ENCODE measurements around the gene PEAK3. TPM values are rescaled to one million over a fixed set of nuclear protein-coding genes. Genes with fewer than 3 reads are reported as not detected.
A peak's percentile ranks its signal among the peaks of the same experiment; 100 is the strongest.

The PEAK3 gene
- total RNA-seq, 1 donor from 2014 or later: 4.7 TPM

- intact Hi-C loops (cut with DNase I): no loop called here
These were observed 50.3 kb downstream of the PEAK3 start for GRCh38 chr19:2231621-2232221.

GRCh38 chr19:2230807-2231533 is 51.0 kb downstream of the PEAK3 start:
- H3K27ac ChIP-seq: no peak overlapping the region
- peaks cover 0 to 5% of the 10 kb centered on the region in 2 donors for H3K4me1 ChIP-seq
- H3K9me3 ChIP-seq: no peaks in the 10 kb centered on the region
- no peaks in the 10 kb centered on the region for H3K27me3 ChIP-seq
- DNase-seq (ENCODE audit: low spot score in 2 of 2): no peak
- no peak for TF ChIP-seq CTCF (IDR thresholded peaks at IDR 0.05)
- peaks cover 32 to 64% of the 10 kb centered on the region in 2 donors for H3K36me3 ChIP-seq
- H3K4me3 ChIP-seq: no peak overlapping the region
- intact Hi-C loops (cut with DNase I): no loop called here

More at GRCh38 chr19:2231621-2232221, 50.3 kb downstream of the PEAK3 start:
- H3K36me3 ChIP-seq: peaks cover 24 to 57% of the 10 kb centered on the region in 2 donors
- H3K9me3 ChIP-seq: no peaks in the 10 kb centered on the region
- H3K4me3 ChIP-seq: no peak overlapping the region
- TF ChIP-seq CTCF (IDR thresholded peaks at IDR 0.05): no peak
- peaks cover 0 to 5% of the 10 kb centered on the region in 2 donors for H3K4me1 ChIP-seq
- DNase-seq (ENCODE audit: low spot score in 2 of 2): no peak
- H3K27ac ChIP-seq: no peak overlapping the region
- no peaks in the 10 kb centered on the region for H3K27me3 ChIP-seq

GRCh38 chr19:2230033-2230531 is 51.9 kb downstream of the PEAK3 start:
- no peak for TF ChIP-seq CTCF (IDR thresholded peaks at IDR 0.05)
- Histone ChIP-seq H3K4me3 (no peak overlapping the region), H3K4me1 (peaks cover 0 to 2% of the 10 kb centered on the region in 2 donors), H3K9me3 (no peaks in the 10 kb centered on the region), H3K27me3 (no peaks in the 10 kb centered on the region), H3K36me3 (peaks cover 39 to 73% of the 10 kb centered on the region in 2 donors), H3K27ac (no peak overlapping the region)
- intact Hi-C loops (cut with DNase I): no loop called here
- DNase-seq (ENCODE audit: low spot score in 2 of 2): no peak

- no peak overlapping the region for H3K27ac ChIP-seq
- H3K27me3 ChIP-seq: no peaks in the 10 kb centered on the region
- no peak for TF ChIP-seq CTCF (IDR thresholded peaks at IDR 0.05)
- H3K4me3 ChIP-seq: no peak overlapping the region
- no peaks in the 10 kb centered on the region for H3K4me1 ChIP-seq
- no peak for DNase-seq (ENCODE audit: low spot score in 2 of 2)
- peaks cover 45 to 80% of the 10 kb centered on the region in 2 donors for H3K36me3 ChIP-seq
- no peaks in the 10 kb centered on the region for H3K9me3 ChIP-seq
- intact Hi-C loops (cut with DNase I): no loop called here
These were observed 52.6 kb downstream of the PEAK3 start for GRCh38 chr19:2229103-2230032.

GRCh38 chr19:2228157-2229030 is 53.6 kb downstream of the PEAK3 start:
- Histone ChIP-seq H3K27me3 (no peaks in the 10 kb centered on the region), H3K36me3 (peaks cover 47 to 84% of the 10 kb centered on the region in 2 donors), H3K4me1 (no peaks in the 10 kb centered on the region), H3K27ac (peak overlapping the region in 1 of 2 donors; percentile 7), H3K9me3 (no peaks in the 10 kb centered on the region), H3K4me3 (no peak overlapping the region)
- no peak for DNase-seq (ENCODE audit: low spot score in 2 of 2)
- intact Hi-C loops (cut with DNase I): no loop called here
- TF ChIP-seq CTCF (IDR thresholded peaks at IDR 0.05): no peak

Data from ascending aorta (tissue), 2 donors.